NCI-H1092 treated with DMSO at 0.1 percent for 48 hours (cell line): ENCODE data around the gene TTC39A.

Experiments used
- DNase-seq: peaks from one replicate; lab custom pipeline; 2025; lab: John Stamatoyannopoulos, UW

Gene TTC39A

DNA sequence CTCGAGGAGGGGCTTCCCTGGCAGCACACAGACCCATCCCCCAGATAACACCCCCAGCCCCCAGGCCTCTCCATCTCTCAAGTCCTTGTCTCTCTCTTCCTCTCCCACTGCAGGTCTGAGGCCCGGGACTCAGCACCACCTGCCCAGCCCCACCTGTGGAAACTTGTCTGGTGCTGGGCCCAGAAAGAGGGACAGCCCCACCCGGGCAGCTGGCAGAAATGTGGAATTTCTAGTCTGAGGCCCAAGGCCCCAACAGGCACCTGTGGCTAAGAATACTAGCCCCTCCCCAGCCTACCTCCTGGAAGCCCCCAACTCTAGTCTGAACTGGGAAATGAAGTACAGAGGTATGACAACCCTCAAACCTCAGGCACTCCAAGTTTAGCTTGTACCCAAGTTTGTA is 15.4 kb downstream of the TTC39A start:
- no peak for DNase-seq

DNA sequence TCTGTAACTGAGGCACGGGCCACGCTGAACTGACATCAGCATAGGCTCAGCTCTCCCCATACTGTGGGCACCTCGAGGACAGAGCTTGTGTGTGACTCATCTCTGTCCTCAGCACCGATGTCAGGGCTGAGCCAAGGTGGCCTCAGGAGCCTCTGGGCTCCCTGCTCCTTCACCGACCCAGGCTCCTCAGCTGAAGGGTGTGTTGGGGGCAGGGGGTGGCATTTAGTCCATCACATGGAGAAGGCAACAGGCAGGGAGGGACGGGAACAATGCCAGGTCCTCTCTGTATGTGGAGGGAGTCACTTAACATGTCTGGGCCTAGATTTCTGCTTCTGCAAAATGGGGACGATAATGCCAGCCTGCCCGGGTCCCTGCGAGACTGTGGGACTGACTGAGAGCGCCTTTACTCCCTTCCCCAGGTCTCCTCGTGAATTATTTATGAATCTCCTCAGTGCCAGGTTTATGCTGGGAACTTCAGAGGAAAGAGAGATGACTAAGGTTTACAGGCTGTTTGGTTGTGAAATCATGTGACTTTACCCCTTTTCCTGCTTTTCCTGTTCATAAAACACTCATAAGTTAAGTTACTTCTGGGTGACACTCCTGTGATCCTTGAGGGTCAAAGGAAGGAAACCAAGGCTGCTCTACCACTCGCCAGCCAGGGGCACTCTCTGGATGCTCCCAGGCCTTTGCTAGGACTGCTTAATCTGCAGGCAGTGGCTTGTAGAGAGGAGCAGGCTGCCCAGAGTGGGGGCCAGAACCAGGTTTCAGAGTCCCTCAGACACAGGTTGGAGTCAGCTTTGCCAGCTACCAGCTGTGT is 16.2 kb downstream of the TTC39A start:
- DNase-seq = no peak

DNA sequence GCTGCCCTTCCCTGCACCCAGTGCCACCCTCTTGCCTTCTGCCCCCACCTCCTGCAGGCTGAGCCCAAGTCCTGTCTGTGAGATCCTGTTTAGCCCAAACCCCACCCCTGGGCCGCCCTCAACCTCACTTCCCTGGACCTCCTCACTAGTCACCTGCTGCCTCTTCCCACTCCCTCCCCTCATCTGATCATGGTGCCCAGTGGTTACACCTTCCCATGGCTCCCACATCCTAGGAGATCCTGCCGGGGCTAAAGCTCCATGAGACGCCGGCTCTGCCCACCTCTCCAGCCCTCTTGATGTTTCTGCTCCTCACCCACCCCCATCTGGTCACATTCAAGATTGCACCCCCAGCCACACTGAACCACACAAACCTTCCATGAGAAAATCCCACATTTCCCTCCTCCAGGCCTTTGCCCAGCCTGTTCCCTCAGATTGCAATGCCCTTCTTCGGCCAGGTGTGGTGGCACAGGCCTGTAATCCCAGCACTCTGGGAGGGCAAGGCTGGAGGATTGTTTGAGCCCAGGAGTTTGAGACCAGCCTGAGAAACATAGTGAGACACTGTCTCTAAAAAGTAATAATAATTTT is 17.0 kb downstream of the TTC39A start:
- no peak for DNase-seq

DNA sequence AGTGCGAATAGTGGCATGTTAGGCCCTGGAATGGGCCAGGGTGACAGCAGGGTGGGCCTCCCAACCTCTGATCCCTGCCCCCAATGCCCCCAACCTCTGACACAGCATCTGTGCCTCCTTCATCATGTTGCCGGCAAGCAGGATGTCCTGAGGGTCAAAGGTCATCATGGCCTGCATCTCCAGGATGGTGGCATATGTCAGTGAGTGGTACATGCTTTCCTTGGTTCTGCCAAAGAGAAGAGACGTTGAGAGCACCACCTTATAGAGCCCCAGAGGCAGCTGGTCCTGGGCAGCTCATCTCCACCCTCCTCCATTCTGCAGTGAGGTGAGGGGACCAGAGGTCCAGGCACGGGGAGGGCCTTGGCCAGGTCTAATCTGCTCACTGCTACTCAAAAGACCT is 17.6 kb downstream of the TTC39A start:
- no peak for DNase-seq

DNA sequence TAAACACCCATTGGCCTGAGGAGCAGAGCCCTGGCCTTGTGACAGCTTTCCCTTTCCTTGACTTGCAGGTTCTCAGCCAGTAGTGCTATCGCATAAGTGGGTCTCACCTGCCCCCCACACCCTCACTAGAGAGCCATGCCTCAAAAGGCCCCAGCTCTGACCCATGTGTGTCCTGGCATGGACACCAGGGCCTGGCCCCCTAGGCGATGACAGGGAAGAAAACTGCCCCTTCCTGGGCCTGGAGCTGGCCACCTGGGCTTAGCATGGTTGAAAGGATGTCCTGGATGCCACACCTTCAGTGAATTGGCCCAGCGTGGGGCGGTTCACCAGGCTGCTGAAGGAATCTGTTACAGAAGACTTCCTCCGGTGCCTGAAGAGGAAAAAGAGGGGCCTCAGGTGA is 18.5 kb downstream of the TTC39A start:
- no peak for DNase-seq

DNA sequence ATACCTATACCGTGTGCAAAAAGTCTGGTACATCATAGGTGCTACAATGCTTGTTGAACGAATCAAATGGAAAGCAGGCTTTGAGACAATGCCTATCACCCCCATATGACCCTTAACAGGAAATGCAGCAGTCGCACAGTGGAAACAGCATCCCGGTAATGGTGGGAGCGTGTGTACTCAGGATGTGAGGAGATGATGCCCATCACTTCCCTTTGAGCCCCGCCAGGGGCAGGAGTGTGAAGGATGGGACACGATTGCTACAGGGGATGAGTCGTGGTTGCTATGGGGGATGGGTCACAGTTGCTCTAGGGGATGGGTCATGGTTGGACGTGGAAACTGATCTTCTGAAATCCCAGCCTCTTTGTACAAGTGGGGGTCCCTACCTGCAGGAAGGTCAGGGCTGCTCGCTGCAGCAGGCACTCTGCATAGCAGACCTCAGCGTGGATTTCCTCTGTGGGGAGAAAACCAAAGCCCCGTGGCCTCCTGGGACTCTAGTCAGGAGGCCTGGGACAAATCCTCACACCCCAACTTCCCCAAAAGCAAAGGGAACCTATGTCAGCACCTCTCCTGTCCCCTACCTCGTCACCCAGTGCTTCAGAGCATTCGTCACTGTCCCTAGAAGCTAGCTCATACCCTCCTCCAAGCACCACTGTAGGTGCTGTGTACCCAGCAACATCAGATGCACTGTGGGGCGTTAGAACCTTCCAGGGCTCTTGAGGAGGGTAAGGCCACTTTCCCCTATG is 19.3 kb downstream of the TTC39A start:
- no peak for DNase-seq

DNA sequence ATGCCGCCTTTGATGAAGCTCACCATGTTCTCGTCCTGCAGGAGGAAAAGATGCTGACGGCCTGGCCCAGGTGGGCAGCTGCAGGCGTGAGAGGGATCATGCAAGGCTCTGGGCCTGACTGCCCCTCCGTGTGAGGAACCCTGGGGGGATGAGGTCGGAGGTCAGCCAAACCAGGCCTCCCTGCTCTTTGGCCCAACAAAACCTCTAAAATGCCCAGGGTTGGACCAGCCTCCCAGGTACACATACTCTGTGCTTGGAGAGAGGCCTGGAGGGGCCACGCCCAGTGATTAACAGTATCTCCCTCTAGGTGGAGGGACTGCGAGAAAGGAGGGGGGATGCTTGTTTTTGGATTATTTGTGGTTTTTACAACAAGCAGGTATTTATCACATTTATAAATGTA is 21.1 kb downstream of the TTC39A start:
- no peak for DNase-seq

DNA sequence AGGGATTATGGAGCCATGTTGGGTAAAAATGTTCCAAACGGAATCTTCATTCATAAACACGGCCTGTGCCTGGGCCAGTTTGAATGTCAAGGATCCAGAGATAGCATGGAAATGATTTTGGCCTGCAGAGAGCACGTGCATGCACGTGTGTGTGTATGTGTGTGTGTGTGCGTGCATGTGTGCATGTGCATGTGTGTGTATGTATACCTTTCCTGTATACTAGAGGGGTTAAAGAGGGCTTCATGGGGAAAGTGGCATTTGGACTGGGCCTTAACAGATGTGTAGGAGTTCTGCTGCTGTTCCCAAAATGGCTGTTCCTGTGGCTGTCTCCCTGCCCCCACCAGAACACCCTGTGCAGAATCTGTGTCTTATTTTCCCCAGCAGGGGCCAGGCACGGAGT is 21.7 kb downstream of the TTC39A start:
- DNase-seq = no peak

DNA sequence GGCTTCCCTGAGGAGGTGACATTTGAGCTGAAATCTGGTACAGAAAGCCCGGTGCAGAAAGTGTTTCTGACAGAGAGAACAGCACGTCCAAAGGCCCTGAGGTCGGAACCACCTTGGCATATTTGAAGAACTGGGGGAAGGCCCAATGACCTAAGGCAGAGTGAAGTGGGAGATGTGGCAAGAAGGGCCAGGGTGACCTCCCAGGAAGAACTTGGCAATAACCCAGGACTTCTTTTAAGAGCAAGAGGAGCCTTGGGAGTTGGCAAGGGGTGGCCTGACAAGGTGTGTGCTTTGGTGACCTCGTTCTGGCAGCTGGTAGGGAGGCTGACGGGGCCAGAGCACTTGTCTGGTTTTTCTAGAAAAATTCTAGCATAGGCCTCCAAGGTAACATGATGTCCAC is 23.4 kb downstream of the TTC39A start:
- no peak for DNase-seq

DNA sequence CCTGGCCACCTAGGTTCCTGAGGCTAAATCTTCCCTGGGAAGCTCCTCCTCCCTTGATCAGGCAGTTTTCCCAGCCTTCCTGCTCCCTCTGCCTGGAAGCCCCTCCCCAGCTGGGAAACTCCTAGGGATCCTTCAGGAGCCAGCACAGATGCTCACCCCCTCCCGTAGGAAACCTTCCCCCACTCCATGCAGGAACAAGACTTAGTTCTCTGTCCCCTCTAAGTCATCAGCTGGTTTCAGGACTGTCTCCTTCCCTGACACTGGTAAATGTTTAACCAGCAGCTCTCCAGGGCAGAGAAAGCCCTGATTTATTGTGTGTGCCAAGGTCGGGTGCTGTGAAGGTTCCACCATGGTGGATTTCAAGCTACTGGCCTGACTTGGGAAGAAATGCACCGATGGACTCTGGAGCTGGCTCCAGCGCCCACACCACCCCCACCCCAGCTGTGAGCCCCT is 25.0 kb downstream of the TTC39A start:
- DNase-seq = no peak

DNA sequence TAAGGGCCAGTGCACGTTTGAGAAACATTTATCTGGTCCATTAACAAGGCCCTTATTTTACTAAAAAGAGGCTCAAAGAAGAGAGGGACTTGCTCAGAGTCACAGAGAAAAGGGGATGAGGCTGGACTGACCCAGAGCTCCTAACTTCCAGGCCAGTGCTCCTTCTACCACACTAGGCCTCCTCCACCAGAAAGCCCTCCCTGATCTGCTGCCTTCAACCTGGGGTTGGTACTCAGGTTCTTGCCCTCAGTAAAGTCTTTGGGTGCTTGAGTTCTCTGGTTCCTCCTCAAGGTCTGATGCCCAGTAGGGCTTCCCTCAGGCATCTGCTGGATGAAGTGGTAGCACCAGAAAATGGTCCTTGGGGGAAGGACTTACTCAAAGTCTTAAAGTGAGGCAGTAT is 26.0 kb downstream of the TTC39A start:
- no peak for DNase-seq

DNA sequence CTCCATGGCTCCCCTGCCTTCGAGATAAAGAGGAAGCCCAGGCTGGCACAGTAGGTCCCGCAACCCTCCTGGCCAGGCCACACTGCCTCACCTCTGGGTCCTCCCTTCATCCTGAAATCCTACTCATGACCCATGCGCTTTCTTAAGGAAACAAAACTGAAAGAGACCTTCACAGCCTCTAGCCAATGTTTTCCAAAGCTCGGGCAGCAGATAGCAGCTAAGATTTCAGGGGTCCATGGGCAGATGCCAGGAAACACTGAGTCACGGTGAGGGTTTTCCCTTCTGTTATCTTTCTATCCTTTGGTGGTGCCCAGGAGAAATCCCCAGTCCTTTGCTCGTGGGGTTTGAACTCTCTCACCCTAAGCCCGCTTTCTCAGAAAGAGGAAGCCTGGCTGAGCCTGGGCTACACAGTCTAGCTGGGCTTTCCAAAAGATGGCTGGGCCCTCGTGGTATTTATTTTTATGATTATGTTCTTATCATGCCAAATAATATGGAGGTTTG is 26.6 kb downstream of the TTC39A start:
- DNase-seq = no peak

DNA sequence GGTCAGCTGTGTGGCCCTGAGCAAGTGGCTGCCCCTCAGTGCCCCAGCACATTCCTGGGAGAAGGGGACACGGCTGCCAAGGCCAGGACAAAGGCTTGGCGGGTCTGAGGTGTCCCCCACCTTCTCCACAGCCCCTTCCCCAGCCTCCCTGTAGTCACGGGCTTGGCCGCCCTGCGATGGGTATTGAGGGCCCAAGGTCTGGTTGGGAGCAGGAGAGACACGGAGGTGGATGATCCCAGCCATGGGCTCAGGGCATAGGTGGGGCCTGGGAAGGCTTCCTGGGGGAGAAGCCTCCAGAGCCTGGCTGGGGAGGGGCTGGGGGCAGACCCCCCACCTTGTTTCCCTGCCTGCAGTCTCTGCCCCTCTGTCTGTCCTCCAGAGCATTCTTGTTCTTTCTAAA is 27.0 kb downstream of the TTC39A start:
- no peak for DNase-seq

DNA sequence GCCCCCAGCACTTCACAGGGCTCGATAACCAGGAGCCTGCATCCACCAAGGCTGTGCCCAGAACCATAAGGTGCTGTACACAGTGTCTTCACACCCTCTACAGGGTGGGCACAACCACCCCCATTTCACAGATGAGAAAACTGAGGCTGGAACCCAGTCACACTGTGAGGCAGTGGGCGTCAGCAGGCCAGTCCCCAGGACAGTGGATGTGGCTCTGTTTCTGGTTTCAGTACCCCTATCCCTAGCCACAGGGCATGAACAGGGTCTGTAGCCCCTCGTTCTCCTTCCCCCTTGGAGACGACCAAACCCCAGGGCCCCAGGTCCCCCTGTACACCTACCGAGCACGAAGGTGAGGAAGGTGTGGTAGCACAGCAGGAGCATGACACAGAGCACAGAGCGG is 27.6 kb downstream of the TTC39A start:
- DNase-seq = no peak

DNA sequence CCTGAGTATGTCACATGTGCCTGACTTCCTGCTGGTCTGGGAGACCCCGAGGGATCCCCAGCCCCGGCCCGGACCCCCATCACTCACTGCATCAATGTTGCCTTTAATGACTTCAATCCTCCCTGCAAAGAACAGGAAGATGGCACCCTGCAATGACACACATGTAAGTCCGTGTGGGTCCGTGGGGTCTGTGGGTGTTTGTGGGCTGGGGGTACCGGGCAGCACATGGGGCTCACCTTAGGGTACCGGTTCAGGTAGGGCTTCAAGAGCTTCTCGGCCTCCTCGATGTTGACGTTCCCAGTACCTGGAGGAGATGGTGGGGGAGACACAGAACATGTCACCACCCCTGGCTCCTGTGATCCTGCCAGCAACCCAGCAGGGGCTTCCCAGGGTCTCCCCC is 28.1 kb downstream of the TTC39A start:
- no peak for DNase-seq

DNA sequence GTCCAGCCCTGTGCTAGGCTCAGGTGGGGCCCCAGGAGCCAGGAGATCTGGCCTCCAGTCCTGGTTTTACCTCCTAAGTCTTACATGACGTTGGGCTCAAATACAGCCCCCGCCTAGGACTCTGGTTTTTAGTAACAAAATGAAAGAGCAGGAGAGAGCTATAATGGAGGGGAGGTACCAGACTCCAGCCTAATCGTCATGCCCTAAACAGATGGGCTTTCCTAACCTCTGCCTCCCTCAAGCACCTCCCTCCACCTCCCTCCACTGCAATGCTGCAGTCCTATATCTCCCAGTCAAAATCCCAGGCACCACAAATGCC is 28.6 kb downstream of the TTC39A start:
- DNase-seq = no peak

DNA sequence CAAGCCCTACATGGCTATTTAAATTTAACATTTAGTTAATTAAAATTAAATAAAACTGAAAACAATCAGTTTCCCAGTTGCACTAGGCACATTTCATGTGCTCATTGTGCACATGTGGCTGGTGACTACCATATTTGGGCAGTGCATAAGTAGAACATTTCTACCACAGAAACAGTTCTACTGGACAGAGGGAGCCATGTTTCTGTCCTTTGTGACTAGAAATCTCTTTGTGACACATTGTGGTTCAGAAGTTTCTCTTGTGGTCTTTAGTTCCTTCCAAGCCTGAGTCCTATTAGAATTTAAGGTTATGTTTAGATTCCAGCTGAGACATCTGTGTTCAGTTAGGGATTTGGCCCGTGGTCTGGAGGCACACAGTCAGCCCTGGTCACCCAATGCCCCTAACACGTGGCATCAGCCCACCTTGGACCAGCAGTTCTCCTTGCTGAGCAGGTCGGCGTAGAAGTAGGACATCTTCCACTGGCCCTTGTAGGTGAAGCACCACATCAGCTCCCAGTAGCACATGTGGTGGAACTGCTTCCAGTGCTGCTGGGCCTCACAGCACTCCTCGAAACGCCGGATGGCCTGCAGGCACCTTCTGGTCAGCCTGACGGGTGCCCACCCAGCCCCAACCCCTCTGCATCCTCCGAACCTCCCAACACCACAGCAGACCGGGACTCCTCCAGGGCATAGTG is 29.1 kb downstream of the TTC39A start:
- no peak for DNase-seq

DNA sequence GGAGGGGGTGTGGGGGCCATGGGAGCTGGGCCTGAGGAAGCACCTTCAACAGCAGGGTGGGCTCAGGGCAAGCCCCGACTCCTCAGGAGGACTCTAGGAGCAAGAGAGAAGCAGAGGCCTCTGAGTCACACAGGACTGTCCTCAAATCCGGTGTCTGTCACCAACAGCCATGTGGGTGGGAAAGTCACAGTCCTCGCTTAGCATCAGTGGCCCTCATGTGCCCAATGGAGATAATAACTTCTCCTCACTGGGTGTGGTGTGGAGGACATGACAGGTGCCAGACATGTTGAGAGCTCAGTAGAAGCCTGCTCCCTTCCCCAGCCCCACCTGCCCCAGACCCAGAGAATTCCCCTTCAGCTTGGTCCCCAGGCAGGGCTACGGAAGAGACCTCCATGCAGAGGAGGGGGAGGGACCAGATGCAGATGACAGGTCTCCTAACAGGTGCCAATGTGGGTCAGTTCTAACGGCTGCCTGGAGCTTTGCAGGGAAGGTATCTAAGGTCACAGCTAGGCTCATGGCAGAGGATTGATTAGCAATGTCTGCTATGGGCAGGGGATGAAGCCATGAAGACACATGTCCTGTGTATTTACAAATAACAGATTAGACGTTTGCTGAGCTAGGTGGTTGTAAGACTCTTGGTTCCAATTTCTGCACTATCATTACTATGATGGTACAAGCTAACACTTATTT is 30.2 kb downstream of the TTC39A start:
- no peak for DNase-seq

DNA sequence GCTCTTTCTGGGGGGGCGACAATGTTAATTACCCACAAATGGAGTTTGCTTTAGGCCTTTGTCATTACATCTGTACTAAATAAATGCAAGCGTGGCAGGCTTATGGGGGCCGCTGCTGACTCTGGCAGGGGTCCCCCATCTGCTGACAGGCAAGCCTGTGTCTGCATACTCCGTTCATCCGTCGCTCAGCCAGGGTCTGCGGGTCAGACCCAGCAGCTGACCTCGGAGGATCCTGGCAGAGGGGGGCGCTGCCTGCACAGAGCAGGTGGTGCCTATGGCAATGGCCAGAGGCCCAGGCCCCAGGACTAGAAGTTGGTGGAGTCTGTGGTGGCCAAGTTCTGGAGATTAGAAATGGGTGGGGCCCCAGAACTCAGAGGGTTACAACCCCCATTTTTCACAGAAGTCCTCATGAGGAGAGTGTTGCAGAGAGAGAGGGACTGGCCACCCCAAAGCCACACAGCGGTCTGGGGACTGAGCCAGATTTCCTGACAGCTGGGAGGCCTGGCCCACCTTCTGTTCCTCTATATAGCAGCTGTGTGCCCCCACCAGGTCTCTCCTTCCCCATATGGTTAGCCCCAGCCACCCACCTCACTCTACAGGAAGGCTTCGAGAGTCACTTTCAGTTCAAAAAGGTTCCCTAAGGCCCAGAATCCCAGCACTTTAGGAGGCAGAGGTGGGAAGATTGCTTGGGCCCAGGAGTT is 31.0 kb downstream of the TTC39A start:
- no peak for DNase-seq

DNA sequence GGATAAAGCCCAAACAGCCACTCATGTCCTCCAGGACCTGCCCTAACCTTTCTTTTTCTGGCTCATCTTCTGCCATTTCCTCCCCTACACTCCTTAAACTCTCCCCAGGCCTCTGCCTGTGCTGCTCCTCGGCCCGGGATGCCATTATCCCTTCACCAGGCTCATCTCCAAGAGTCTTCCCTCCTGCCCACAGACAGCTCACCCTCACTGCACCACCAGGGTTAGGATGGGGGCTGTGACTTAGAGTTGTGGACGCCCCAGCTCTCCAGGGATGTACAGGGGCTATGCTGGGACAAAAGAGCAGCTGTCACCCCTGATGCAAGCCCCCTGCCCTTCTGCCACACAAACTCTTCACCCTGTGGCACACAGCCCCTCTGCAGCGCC is 32.0 kb downstream of the TTC39A start:
- no peak for DNase-seq
